Myocyte (in vitro differentiated cells): ENCODE results near the gene ARPP21. TPM values are rescaled to one million over a fixed set of nuclear protein-coding genes. Genes with fewer than 3 reads are reported as not detected.

Experiments used
- DNase-seq: peaks from one replicate; pipeline ENCODE4 v3.0.0-alpha.2; 2012; ENCODE audit warnings: low read depth
- total RNA-seq: library from RNA; depleted of rRNA; stranded (reverse); fragments of >200 nt; gene quantifications from 2 replicates; pipeline ENCODE4 v1.2.3, GENCODE V29; 2014

ARPP21 gene
- total RNA-seq, 1 donor from 2014 or later: 299 TPM

DNA sequence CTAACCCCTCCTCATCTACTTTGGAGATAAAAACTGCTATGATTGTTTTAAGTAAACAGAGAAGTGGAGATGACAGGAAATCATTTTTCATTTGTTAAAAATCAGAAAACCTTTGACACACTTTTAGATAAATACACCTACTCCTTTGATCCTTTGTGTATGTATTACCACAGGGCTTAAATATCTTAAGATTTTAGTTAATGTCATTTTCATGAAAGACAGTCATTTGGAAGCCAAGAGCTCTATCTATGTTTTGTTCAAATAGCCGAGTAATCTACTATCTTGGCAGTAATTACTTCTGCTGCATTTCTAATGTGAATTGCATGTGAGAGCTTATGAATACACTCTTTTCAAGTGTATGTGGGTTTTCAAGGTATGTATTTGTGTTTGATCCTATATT lies 2.0 kb downstream of the ARPP21 start:
- DNase-seq: no peak

DNA sequence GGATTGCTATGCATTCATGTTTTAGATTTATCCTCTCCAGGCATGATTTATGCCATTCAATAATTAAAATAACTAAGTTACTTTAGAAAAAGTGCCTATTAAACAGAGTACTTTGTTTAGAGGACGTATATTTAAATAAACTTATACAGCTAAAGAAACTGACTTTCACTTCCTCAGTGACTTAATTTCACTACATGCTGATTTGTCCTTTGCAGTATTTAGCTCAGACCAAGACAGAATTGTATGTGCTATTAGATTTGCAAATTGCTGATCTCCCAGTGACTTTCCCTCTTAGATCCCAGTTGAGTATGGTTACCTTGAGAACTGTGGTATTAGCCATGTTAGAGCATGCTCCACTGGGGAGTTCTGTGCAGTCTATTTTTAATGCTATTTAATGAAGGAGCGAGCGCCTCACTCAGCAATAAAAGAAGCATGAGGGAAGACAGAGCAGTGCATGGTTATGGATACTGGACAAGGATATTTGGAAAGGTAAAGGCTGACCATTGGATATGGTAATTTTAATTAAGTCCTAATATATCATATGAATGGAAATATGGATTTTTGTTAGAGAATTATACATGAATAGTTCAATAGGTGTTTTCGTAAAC lies 2.7 kb downstream of the ARPP21 start:
- DNase-seq: peak; percentile 68

DNA sequence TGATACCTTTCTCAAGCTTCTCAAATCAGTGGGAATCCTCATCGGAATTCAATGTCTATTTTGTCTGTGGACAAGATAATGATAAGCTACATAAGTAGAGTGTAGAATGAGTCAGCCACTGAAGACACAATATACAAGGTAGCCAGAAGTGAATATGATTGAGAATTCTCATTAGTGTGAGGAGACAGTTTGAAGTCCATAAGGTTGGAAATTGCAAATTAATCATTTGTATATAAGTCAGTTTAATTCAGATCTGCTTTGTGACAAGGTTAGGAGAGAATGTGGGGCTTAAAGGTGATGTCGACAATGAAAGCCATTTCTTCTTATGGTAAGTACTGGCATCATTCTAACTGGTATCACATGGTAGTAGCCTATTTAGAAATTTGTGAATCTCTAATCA lies 4.2 kb downstream of the ARPP21 start:
- DNase-seq: no peak

- DNase-seq: no peak
Measured at GRCh38 chr3:35644451-35644850, 5.1 kb downstream of the ARPP21 start.

GRCh38 chr3:35645189-35645588 lies 5.9 kb downstream of the ARPP21 start:
- no peak for DNase-seq

DNA sequence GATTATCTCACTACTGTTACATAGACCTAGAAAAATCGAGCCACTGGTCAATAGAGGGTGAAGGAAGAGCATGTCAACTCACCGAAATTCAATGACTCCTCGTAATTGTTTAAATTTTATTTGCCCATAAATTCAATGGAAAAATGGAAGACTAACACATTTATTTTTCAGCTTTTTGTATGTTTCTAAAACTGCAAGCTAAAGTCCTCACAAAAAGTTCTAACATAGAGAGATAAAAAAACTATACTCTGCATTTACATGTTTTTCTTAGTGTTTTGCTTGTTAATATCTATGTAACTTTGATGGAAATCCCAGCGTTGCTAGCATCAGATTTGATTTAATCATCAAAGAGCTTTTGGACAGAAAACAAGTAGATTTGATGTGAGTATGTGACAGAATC lies 6.8 kb downstream of the ARPP21 start:
- no peak for DNase-seq

GRCh38 chr3:35647461-35647860 lies 8.1 kb downstream of the ARPP21 start:
- no peak for DNase-seq

DNA sequence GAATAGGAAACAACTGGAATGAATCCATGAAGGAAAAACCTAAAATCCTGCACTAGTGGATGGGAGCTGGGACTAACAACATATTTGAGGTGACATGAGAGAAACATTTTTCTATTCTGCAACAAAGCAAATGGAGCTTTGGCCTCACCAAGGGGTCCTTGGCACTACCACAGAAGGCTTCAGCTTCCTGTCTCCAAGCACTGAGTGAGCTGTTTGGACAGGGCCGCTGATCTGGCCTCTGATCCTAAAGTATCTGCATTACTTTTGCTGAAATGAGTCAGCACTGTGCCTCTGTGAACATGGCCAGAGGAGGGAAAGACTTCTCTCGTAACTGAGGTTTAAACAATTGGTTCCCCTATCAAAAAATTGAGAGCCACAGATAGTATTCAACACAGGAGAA lies 9.0 kb downstream of the ARPP21 start:
- DNase-seq: peak; percentile 53

- DNase-seq: no peak
Measured at GRCh38 chr3:35649405-35649804, 10.1 kb downstream of the ARPP21 start.

DNA sequence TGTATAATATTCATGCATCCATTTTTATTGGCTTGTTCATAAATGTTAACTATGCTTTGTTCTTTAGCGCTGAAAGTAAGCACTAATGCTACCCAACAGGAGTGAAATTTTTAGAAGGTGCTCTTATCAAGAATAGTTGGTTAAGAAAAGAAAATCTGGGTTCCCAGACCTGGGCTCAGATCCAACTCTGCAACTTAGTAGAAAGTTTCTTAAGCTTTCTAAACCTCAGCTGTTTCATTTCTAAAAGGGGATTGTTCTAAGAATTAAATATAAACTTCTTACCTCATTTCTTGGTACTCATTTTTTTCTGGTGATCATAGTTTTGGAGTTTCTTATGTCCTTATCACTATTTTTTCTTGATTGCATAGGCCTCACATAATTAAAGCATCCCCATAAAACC lies 12.1 kb downstream of the ARPP21 start:
- DNase-seq: peak; percentile 63

DNA sequence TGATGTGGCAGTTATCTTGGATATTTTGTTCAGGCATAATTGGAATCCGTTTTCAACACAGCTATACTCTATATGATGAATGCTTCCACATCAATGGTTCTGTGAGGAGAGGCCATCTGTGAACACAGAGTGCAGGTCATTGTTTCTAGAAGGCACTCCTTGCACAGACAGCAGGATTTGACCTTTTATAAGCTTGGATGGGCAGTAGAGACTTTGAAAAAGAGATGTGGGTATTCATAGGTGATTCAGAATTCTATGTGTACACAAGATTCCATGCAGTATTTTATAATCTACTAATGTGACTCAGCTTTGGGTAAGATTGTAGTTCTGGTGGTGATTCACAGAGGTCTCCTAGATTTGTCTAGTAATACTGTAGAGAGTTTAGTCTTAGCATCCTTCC lies 12.5 kb downstream of the ARPP21 start:
- DNase-seq: no peak

DNA sequence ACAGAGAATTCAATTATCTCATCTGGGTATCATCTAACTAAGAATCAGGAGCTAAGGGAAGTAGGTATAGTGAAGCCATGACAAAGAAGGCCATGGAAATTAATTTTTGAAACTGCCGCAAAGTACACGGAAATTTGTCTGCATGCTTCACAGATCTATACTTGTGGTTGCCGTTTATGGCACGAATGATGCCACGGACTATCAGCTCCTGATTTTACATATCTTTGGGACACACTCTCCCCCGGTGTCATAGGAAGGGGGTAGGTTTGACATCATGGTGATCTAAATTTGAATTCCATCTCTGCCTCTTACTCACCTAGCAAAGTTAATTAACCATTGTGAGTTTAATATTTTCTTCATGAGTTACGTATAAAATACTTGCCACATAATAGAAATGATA lies 14.0 kb downstream of the ARPP21 start:
- DNase-seq: no peak

- DNase-seq: no peak
Measured at GRCh38 chr3:35654476-35654875, 15.2 kb downstream of the ARPP21 start.

DNA sequence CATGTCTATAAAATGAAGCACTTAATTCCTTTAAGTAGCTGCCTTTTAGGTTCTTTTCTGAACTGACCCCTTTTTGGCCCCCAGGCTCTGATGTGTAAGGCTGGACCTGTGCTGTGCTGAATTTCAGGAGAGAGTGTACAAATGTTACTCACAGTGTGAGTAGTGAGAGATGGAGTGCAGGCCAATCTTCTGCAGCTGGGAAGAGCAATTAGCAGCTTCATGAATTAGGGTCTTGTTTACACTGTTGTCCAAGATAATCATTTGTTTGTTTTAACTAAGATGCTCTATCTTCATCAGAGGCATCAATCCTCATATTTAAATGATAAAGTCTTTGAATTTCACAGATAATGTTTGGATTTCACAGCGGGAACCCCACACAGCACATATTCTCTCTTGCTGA lies 19.4 kb downstream of the ARPP21 start:
- no peak for DNase-seq

DNA sequence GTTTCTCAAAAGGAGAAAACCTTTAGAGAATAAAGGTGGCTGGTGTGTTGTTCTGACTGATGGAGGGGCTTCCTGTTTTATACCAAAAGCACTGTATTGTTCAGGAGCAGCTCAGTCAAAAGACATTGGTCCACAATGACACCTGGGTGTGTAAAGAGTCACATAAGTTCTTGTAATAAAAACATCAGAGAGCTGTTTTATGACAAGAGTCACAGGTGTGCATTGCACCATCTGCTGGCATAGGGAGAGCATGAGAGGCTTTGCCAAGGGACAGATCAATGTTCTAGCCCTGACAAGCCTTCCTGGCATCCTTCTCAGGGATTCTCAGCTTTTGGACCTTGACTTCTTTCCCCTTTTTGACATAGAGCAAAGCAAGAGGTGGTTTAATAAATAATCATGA lies 20.4 kb downstream of the ARPP21 start:
- no peak for DNase-seq

DNA sequence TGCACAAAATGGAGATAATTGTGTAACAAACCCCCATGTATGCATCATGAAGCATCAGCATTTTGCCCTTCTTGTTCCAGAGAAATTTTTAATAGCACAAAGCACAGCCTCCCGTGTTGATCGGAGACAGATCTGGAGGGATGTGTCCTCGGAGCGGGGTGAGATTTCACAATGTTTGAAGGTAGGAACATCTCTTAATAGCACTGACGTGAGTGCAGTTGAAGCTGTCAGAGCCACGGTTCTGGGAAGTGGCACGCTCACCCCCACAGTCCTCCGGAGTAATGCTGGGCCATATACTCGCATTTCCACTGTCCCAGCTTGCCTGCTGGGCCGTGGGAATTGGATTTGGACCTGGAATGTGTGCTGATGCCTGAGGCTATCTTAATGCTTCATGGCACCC lies 24.1 kb downstream of the ARPP21 start:
- DNase-seq: no peak

GRCh38 chr3:35664460-35664919 lies 25.2 kb downstream of the ARPP21 start:
- DNase-seq: peak; percentile 100

- peak; percentile 64 for DNase-seq
Measured at GRCh38 chr3:35665390-35666055, 26.2 kb downstream of the ARPP21 start.

DNA sequence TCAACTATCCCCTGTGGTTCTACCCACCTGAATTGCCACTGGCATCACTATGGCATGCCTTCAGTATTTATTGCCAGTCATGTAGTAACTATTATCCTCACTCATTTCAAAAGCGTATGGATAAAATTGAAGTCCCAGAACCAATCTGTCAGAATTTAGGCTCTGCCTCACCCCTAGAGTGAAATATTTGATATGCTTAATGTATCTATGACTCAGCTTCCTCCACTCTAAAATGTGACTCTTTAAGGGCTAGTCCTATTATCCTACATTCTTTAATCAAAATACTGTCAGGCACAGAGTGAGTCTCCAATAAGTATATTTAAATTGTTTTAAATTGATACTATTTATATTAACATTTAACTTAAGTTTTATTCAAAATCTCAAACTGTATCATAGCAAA lies 27.6 kb downstream of the ARPP21 start:
- DNase-seq: no peak

DNA sequence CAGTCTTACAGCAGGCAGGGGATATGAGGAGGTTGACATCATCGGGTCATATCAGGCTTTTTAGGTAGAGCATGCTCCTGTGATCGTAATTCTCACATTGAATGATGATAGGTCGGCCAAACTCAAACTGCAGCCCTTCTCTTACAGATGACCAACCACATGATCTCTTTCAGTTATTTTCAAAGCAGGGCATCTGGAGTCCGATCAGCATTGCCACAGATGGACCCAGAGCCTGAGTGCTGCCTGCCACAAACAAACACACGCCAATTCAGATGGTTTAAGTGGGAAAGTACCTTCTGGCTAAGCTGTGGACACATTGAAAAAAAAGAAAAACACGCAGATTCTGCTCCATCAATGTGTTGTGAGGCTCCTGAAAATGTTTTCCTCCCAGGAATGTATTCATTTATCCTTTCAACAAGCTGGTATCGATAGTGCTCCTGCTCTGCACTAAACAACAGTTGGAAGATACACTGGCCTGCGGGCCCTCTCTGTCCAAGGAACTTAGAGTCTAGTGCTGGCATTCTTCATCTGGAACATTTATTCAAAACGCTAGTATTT lies 31.2 kb downstream of the ARPP21 start:
- no peak for DNase-seq

GRCh38 chr3:35671483-35671882 lies 32.2 kb downstream of the ARPP21 start:
- no peak for DNase-seq

GRCh38 chr3:35673017-35673416 lies 33.7 kb downstream of the ARPP21 start:
- DNase-seq: no peak
